SK-N-SH (cell line): Measurements from ENCODE around the gene PPP1R3A. TPM values are rescaled to one million over a fixed set of nuclear protein-coding genes. Genes with fewer than 3 reads are reported as not detected.

ENCODE experiments used
- CTCF ChIA-PET: fragments of 300-600, 350-600 bp; formaldehyde crosslinking; extraction: SDS; loops from one replicate; lab custom pipeline; 2021; lab: Yijun Ruan, JAX
- POLR2A ChIA-PET: fragments of 350-600 bp; sonication (Branson Sonifier 250); formaldehyde crosslinking; extraction: SDS; loops from one replicate; lab custom pipeline; 2020; ENCODE audit warnings: antibody characterized with exemption, inconsistent platforms; lab: Yijun Ruan, JAX
- DNase-seq: peaks from one replicate; pipeline ENCODE4 v3.0.0; 2012
- H2AFZ ChIP-seq: fragments of 200-600 bp; sonication (generic); 2 replicates; pipeline ENCODE4 v1.8.1; 2016; ENCODE audit warnings: antibody characterized with exemption, mild to moderate bottlenecking, low read depth
- H3F3A ChIP-seq: fragments of 200-600 bp; sonication (generic); replicated peaks from 2 replicates; pipeline ENCODE3; 2016; ENCODE audit warnings: antibody characterized with exemption, mild to moderate bottlenecking; ENCODE audit not compliant: insufficient read depth
- H3K27ac ChIP-seq, 2 experiments: fragments of 200-500 bp in 1 of 2; fragments of 200-600 bp in 1 of 2; sonication (Bioruptor generic) in 1 of 2; sonication (generic), shearing (Covaris generic) in 1 of 2; 2 replicates each; pipeline versions ENCODE4 v1.5.1 to v1.6.1; 2014 to 2016; ENCODE audit warnings: low read depth in 2 of 2, inconsistent platforms in 1 of 2, low read length in 1 of 2, mild to moderate bottlenecking in 1 of 2, mixed read lengths in 1 of 2
- H3K27me3 ChIP-seq: fragments of 200-600 bp; sonication (generic), shearing (Covaris generic); 2 replicates; pipeline ENCODE4 v1.6.1; 2016; ENCODE audit warnings: mixed run types; ENCODE audit not compliant: insufficient read depth
- H3K36me3 ChIP-seq, 2 experiments: fragments of 200-500 bp in 1 of 2; fragments of 200-600 bp in 1 of 2; sonication (Bioruptor generic) in 1 of 2; sonication (generic) in 1 of 2; replicated peaks in 1 of 2; 2 replicates each; pipeline versions ENCODE3 to v1.5.1; 2014 to 2016; ENCODE audit warnings: low read length in 1 of 2, mild to moderate bottlenecking in 1 of 2; ENCODE audit not compliant: insufficient read depth in 2 of 2, control insufficient read depth in 1 of 2
- H3K4me1 ChIP-seq, 2 experiments: fragments of 200-500 bp in 1 of 2; fragments of 200-600 bp in 1 of 2; sonication (Bioruptor generic) in 1 of 2; sonication (generic), shearing (Covaris generic) in 1 of 2; 2 replicates each; pipeline versions ENCODE4 v1.5.1 to v1.6.1; 2014 to 2016; ENCODE audit warnings: low read depth in 1 of 2, low read length in 1 of 2, mixed run types in 1 of 2; ENCODE audit not compliant: insufficient read depth in 2 of 2, control insufficient read depth in 1 of 2
- H3K4me2 ChIP-seq: fragments of 200-600 bp; sonication (generic), shearing (Covaris generic); 2 replicates; pipeline ENCODE4 v1.6.1; 2017; ENCODE audit warnings: mixed run types
- H3K4me3 ChIP-seq, 2 experiments: fragments of 200-500 bp in 1 of 2; fragments of 200-600 bp in 1 of 2; sonication (Bioruptor generic) in 1 of 2; sonication (generic), shearing (Covaris generic) in 1 of 2; 2 replicates each; pipeline versions ENCODE4 v1.5.1 to v1.8.1; 2014 to 2016; ENCODE audit warnings: low read depth in 2 of 2, inconsistent platforms in 1 of 2, low read length in 1 of 2, mild to moderate bottlenecking in 1 of 2, mixed read lengths in 1 of 2, moderate library complexity in 1 of 2
- H3K79me2 ChIP-seq: fragments of 200-600 bp; sonication (generic); 2 replicates; pipeline ENCODE4 v1.8.1; 2017; ENCODE audit warnings: mild to moderate bottlenecking; ENCODE audit not compliant: insufficient read depth
- H3K9ac ChIP-seq: fragments of 200-600 bp; sonication (generic); 2 replicates; pipeline ENCODE4 v1.6.1; 2017; ENCODE audit warnings: mixed run types
- H3K9me2 ChIP-seq: fragments of 200-600 bp; sonication (generic); 2 replicates; pipeline ENCODE4 v1.6.1; 2017; ENCODE audit warnings: mixed run types
- H3K9me3 ChIP-seq: fragments of 200-600 bp; sonication (generic); 2 replicates; pipeline ENCODE4 v1.6.1; 2017; ENCODE audit warnings: mixed run types, mild to moderate bottlenecking, moderate library complexity
- H4K20me1 ChIP-seq: fragments of 200-600 bp; sonication (generic); 2 replicates; pipeline ENCODE4 v1.6.1; 2017; ENCODE audit warnings: mild to moderate bottlenecking, mixed run types; ENCODE audit not compliant: insufficient read depth
- CTCF ChIP-seq: fragments of 200-600 bp; sonication (generic); IDR thresholded peaks from 2 replicates; pipeline ENCODE4 v1.6.1; 2017; ENCODE audit warnings: antibody characterized with exemption, mild to moderate bottlenecking, moderate library complexity
- EZH2phosphoT487 ChIP-seq: fragments of 200-600 bp; sonication (generic); IDR thresholded peaks from 2 replicates; pipeline ENCODE4 v1.6.1; 2017; ENCODE audit warnings: low read depth, mixed run types, mild to moderate bottlenecking, antibody characterized with exemption, moderate library complexity, borderline replicate concordance
- FOSL2 ChIP-seq: IDR thresholded peaks from 2 replicates; pipeline ENCODE4 v1.4.0; 2012; ENCODE audit warnings: low read depth, mild to moderate bottlenecking, moderate library complexity, borderline replicate concordance
- FOXJ3 ChIP-seq: sonication (generic); formaldehyde crosslinking; IDR thresholded peaks from 2 replicates; pipeline ENCODE4 v1.5.1; 2020; ENCODE audit warnings: mild to moderate bottlenecking, missing genetic modification reagents
- FOXM1 ChIP-seq: IDR thresholded peaks from 2 replicates; pipeline ENCODE4 v1.4.0; 2012; ENCODE audit warnings: low read depth, mild to moderate bottlenecking
- GATA2 ChIP-seq: sonication (generic); formaldehyde crosslinking; IDR thresholded peaks from 2 replicates; pipeline ENCODE4 v1.5.0; 2020; ENCODE audit warnings: mild to moderate bottlenecking, missing genetic modification reagents
- JUND ChIP-seq: IDR thresholded peaks from 2 replicates; pipeline ENCODE4 v1.4.0; 2012
- NFIC ChIP-seq: IDR thresholded peaks from 2 replicates; pipeline ENCODE4 v1.4.0; 2012; ENCODE audit warnings: borderline replicate concordance
- NRF1 ChIP-seq: IDR thresholded peaks from 2 replicates; pipeline ENCODE4 v1.6.1; 2012; ENCODE audit warnings: low read depth, mild to moderate bottlenecking, low read length
- POLR2AphosphoS5 ChIP-seq: IDR thresholded peaks from 2 replicates; pipeline ENCODE4 v1.6.1; 2012; ENCODE audit warnings: low read depth, low read length
- RAD21 ChIP-seq: IDR thresholded peaks from 2 replicates; pipeline ENCODE4 v1.6.1; 2012; ENCODE audit warnings: mild to moderate bottlenecking, low read length
- REST ChIP-seq: IDR thresholded peaks from 2 replicates; pipeline ENCODE4 v1.6.1; 2012; ENCODE audit warnings: mild to moderate bottlenecking, low read depth, low read length, moderate library complexity
- RFX5 ChIP-seq: IDR thresholded peaks from 2 replicates; pipeline ENCODE4 v1.6.1; 2012; ENCODE audit warnings: mild to moderate bottlenecking, improper control_type of control experiment, low read length
- RXRA ChIP-seq: IDR thresholded peaks from 2 replicates; pipeline ENCODE4 v1.4.0; 2012; ENCODE audit warnings: low read depth, mild to moderate bottlenecking, borderline replicate concordance
- SMC3 ChIP-seq: IDR thresholded peaks from 2 replicates; pipeline ENCODE4 v1.6.1; 2012; ENCODE audit warnings: low read depth, low read length, improper control_type of control experiment
- TAF1 ChIP-seq: IDR thresholded peaks from 2 replicates; pipeline ENCODE4 v1.6.1; 2012; ENCODE audit warnings: low read depth, mild to moderate bottlenecking, low read length, moderate library complexity, borderline replicate concordance
- TCF12 ChIP-seq: IDR thresholded peaks from 2 replicates; pipeline ENCODE4 v1.4.0; 2012
- USF1 ChIP-seq: IDR thresholded peaks from 2 replicates; pipeline ENCODE4 v1.4.0; 2012; ENCODE audit warnings: low read depth, borderline replicate concordance
- USF2 ChIP-seq: fragments of 150-350 bp; IDR thresholded peaks from 2 replicates; pipeline ENCODE4 v1.6.1; 2017; ENCODE audit warnings: antibody characterized with exemption, low read length, low read depth, borderline replicate concordance
- YY1 ChIP-seq: IDR thresholded peaks from 2 replicates; pipeline ENCODE4 v1.4.0; 2012; ENCODE audit warnings: low read depth, mild to moderate bottlenecking
- ZBTB33 ChIP-seq: IDR thresholded peaks from 2 replicates; pipeline ENCODE4 v1.4.0; 2012; ENCODE audit warnings: low read depth, borderline replicate concordance
- WGBS: methylation state at CpG from one replicate; pipeline ENCODE4 v1.1.6; 2017; ENCODE audit warnings: low lambda C conversion rate; 5-methylcytosine and 5-hydroxymethylcytosine counted together
- polyA plus RNA-seq, 3 experiments: library from polyadenylated mRNA; depleted of rRNA; stranded (reverse); fragments of >200 nt; gene quantifications; 2 replicates each; pipeline ENCODE4 v1.2.3, GENCODE V29; 2012

PPP1R3A gene
- polyA plus RNA-seq, 1 of the 3 experiments (the other 2 are of a cell fraction): not detected

GRCh38 chr7:113831556-113831955 lies 87.3 kb downstream of the PPP1R3A start (continued):
- TF ChIP-seq CTCF (no peak), FOSL2 (no peak), RFX5 (no peak), USF2 (no peak), POLR2AphosphoS5 (no peak), GATA2 (CRISPR knock-in tag) (no peak), TAF1 (no peak), FOXJ3 (CRISPR knock-in tag) (no peak)

GRCh38 chr7:113828581-113828980 lies 90.2 kb downstream of the PPP1R3A start:
- no peak overlapping the region for H3K4me2 ChIP-seq
- H3K27ac ChIP-seq: no peak overlapping the region
- no peak overlapping the region for H3K4me3 ChIP-seq
- no peaks in the 10 kb centered on the region for H3K9me3 ChIP-seq
- 0% methylated on average over 3 of the region's 3 CpGs for WGBS
- CTCF ChIA-PET: interaction anchor here (1.2 kb wide), 1 partner anchor 11 kb away, joined by 4 read pairs; no protein-coding TSS in a partner anchor
- peaks cover 3% of the 10 kb centered on the region for H3F3A ChIP-seq
- no peak overlapping the region for H3K9ac ChIP-seq
- H3K4me1 ChIP-seq: no peaks in the 10 kb centered on the region
- H3K36me3 ChIP-seq: no peaks in the 10 kb centered on the region
- H3K9me2 ChIP-seq: no peaks in the 10 kb centered on the region
- H3K27me3 ChIP-seq: peaks cover 8% of the 10 kb centered on the region; the same call in 1 of the 2 replicates
- H4K20me1 ChIP-seq: no peaks in the 10 kb centered on the region
- no peak for TF ChIP-seq USF1
- no peak for TF ChIP-seq RFX5
- no peak for TF ChIP-seq FOSL2
- TF ChIP-seq CTCF: no peak
- TF ChIP-seq EZH2phosphoT487: no peak
- no peak for TF ChIP-seq SMC3
- no peak for TF ChIP-seq TCF12
- TF ChIP-seq ZBTB33: no peak
- TF ChIP-seq JUND: no peak
- TF ChIP-seq NFIC: no peak
- TF ChIP-seq NRF1: no peak
- no peak for TF ChIP-seq FOXM1
- TF ChIP-seq YY1: no peak
- TF ChIP-seq RXRA: no peak
- TF ChIP-seq RAD21: no peak
- no peak for TF ChIP-seq REST
- TF ChIP-seq, all 33 proteins: peak for 0
- POLR2A ChIA-PET: no interaction called here
- Histone ChIP-seq H2AFZ (no peak overlapping the region), H3K79me2 (no peaks in the 10 kb centered on the region)
- DNase-seq: no peak
